ENCODE data around the gene ARFGEF3.

The ARFGEF3 gene

DNA sequence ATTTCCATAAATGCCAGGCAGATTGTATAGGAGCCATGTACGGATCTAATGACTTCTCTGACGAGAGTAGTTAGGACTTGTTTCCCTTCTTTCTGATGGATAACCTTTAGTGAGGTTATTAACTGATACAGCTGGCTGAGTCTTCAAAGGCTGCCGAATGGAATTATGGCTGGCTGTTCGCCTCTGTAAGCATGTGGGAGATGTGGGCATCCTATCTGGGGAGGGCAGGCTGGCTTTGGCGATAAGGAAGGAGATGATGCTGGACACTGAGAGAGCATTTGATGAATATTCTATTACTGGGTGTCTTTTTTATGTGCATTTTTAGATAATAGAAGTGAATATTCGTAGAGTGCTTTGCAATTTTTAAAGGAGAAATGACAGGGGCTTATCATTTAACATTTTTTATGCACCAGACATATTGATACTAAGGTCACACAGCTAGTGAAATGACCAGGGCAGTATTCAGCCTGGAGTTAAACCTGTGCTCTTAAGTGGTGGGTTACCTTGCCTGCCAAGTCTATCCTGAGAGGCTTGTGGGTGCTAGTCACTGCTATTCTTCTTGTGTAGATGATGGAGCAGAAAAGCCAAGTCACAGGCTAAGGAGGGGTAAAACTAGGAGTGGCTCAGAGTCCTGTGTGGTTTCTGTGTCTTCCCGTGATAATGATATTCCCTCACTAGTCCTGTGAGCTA, 53.5 kb downstream of the ARFGEF3 start:
- H3K27ac ChIP-seq: no peak overlapping the region
- TF ChIP-seq ZFX (IDR thresholded peaks at IDR 0.05): no peak
- TF ChIP-seq, protein P1, sequence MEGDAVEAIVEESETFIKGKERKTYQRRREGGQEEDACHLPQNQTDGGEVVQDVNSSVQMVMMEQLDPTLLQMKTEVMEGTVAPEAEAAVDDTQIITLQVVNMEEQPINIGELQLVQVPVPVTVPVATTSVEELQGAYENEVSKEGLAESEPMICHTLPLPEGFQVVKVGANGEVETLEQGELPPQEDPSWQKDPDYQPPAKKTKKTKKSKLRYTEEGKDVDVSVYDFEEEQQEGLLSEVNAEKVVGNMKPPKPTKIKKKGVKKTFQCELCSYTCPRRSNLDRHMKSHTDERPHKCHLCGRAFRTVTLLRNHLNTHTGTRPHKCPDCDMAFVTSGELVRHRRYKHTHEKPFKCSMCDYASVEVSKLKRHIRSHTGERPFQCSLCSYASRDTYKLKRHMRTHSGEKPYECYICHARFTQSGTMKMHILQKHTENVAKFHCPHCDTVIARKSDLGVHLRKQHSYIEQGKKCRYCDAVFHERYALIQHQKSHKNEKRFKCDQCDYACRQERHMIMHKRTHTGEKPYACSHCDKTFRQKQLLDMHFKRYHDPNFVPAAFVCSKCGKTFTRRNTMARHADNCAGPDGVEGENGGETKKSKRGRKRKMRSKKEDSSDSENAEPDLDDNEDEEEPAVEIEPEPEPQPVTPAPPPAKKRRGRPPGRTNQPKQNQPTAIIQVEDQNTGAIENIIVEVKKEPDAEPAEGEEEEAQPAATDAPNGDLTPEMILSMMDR (conservative IDR thresholded peaks at IDR 0.05): no peak

DNA sequence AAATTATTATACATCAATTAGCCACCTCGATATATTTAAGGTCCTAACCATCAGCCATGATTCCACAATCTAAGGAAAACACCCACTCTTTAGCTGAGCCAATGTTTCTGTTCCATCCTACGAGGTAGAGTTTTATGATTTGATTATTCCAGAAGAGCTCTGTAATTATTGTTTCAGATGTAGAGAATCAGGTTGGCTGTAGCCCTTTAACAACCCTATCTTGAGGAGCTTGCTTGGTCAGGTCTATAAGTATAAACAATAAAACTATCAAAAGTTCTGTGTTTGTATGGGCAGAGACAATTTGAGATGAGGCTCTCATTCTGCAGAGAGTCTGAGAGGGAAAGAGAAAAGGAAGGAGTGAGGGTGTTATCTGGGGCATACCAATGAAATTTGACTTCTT, 56.7 kb downstream of the ARFGEF3 start, which contains the start of gene PBOV1:
Gene PBOV1, minus strand, starts transcription at position 43 of the 400 bp plus-strand sequence. CDS start 96 bp downstream, outside the sequence.
- H3K27ac ChIP-seq: no peak within 1 kb of the TSS
- TF ChIP-seq ZFX (IDR thresholded peaks at IDR 0.05): no peak
- TF ChIP-seq, protein P1 (conservative IDR thresholded peaks at IDR 0.05): no peak

DNA sequence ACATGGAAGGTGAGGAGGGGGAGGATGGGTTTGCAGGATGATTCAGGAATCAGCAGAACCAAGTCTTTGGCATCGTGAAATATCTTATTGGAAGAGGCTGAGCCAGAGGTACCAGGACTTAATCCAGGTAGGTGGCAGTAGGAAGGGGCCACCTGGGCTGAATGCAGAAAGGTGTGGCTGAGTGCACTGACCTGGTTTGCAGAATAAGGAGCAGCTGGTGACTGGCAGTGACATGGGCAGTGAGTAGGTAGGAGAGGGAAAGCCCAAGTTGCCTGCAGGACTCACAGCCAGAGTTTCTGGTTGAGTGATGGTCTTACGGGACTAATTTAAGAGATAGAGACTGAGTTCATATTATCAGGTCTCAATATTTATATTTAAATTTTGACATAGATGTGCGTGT, 57.7 kb downstream of the ARFGEF3 start:
- H3K27ac ChIP-seq: no peak overlapping the region
- TF ChIP-seq, protein P1 (conservative IDR thresholded peaks at IDR 0.05): no peak
- TF ChIP-seq ZFX (IDR thresholded peaks at IDR 0.05): no peak

DNA sequence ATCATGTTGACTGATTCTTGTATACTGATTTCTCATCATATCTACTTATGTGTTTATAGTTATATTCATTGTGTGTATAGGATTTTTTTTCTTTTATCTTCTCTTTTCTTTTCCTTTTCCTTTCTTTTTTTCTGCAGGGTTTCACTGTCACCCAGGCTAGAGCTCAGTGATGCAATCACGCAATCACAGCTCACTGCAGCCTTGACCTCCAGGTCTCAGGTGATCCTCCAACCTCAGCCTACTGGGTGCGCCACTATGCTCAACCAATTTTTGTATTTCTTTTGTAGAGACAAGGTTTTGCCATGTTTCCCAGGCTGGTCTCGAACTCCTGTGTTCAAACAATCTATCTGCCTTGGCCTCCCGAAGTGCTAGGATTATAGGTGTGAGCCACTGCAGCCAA, 58.2 kb downstream of the ARFGEF3 start:
- no peak overlapping the region for H3K27ac ChIP-seq
- TF ChIP-seq, protein P1 (conservative IDR thresholded peaks at IDR 0.05): no peak
- TF ChIP-seq ZFX (IDR thresholded peaks at IDR 0.05): no peak

DNA sequence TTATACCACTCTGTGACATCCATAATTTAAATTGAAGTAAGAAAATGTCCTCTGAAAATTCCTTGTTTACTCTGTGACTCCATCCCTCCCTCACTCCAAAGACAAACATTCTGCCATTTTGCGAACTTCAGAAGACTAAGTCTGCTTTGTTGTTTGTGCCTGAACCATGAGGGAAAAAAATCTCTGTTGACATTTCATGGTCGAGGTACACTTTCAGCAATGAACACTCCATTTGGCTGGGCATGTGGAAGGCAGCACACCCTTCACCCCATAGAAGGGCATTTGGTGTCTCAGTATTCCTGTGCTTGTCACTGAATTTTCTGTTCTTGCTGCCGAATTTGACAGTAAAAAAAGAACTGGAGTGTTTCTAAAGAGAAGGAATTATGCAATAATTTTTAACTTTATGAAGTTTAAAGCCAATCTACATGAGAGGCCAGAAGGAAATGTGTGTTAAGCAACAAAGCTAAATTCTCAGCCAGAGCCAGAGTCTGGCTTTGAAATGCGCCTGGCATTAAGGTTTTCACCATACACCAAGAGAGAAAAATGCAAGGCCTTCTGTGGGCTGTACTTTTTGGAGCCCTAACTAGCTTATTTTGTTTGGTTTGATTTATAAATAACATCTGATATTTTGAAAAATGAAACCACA, 61.3 kb downstream of the ARFGEF3 start:
- TF ChIP-seq ZFX (IDR thresholded peaks at IDR 0.05): no peak
- TF ChIP-seq, protein P1 (conservative IDR thresholded peaks at IDR 0.05): no peak
- H3K27ac ChIP-seq: peak overlapping the region; percentile 30; the same call in 1 of the 2 replicates

DNA sequence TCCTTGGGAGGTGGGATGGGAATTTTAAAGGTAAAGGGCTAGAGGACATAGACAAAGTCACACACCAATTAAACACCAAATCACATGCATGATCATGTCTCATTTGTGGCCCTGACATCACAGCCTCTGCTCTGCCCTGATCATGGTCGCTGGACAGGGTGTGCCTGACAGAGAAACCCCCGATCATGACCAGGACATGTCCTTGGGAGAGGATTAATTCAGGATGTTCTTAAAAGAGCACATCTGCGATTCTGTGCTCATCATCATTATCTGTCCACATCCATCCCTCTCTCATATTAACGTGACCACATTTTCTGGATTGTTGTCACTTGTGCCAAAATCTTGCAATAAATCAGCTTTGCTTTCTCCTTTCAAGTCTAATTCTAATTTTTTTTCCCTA, 64.2 kb downstream of the ARFGEF3 start:
- peak overlapping the region; percentile 100; the same call in 1 of the 2 replicates for H3K27ac ChIP-seq
- no peak for TF ChIP-seq ZFX (IDR thresholded peaks at IDR 0.05)
- TF ChIP-seq, protein P1 (conservative IDR thresholded peaks at IDR 0.05): no peak

DNA sequence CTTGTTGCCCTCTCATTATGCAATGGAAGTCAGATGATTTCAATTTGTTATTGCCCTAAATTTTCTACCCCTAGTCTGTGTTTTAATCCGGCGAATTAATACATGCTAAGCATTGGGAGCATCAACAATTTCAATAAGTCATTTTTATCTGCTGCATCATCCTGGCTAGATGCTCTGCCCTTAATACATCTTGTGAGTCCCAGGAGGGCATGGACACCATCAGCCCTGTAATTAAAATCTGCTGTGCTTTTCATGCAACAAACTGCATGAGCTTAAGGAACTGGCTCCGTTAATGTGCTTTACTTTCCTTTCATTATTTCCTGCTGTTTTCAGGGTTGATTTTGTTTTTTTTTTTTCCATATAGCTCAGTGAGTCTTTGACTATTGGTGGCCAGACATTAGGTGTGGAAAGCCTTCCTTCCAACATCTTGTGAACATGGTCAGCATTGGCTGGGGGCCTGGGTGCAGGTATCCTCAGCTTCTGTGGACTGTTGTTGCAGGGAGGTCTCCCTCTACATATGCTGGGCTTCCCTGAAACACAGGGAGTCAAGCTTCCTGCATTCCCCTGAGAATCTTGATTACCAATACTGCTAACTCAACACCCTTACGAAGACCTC, 65.1 kb downstream of the ARFGEF3 start:
- TF ChIP-seq, protein P1 (conservative IDR thresholded peaks at IDR 0.05): no peak
- TF ChIP-seq ZFX (IDR thresholded peaks at IDR 0.05): no peak
- H3K27ac ChIP-seq: peak overlapping the region; percentile 100

Measured in C4-2B (cell line).